ENCODE measurements around the gene HAP1. TPM values are rescaled to one million over a fixed set of nuclear protein-coding genes. Genes with fewer than 3 reads are reported as not detected.

The HAP1 gene
- total and polyA plus RNA-seq, 12 donors: 0.03 to 0.18 TPM; not detected in 10

GRCh38 chr17:41718287-41718645, 16.2 kb downstream of the HAP1 start:
- no peaks in the 10 kb centered on the region for H3K27me3 ChIP-seq
- no peak for TF ChIP-seq CTCF (IDR thresholded peaks at IDR 0.05)
- ATAC-seq (no peak), DNase-seq (no peak)
- H3K4me3 ChIP-seq: no peak overlapping the region
- 55 to 56% methylated on average over 5 of the region's 5 CpGs for WGBS, 2 donors
- no peak overlapping the region for H3K27ac ChIP-seq
- H3K4me1 ChIP-seq: peaks cover 0 to 11% (median 0%) of the 10 kb centered on the region in 9 donors
- H3K9me3 ChIP-seq: no peaks in the 10 kb centered on the region
- H3K36me3 ChIP-seq: no peaks in the 10 kb centered on the region
- intact Hi-C loops (cut with DNase I): no loop called here

GRCh38 chr17:41717408-41718286, 16.8 kb downstream of the HAP1 start:
- Histone ChIP-seq H3K36me3 (no peaks in the 10 kb centered on the region), H3K27me3 (peaks cover 0 to under 1% (median 0%) of the 10 kb centered on the region in 7 donors), H3K4me1 (peaks cover 0 to 11% (median 0%) of the 10 kb centered on the region in 9 donors), H3K9me3 (no peaks in the 10 kb centered on the region), H3K4me3 (no peak overlapping the region), H3K27ac (no peak overlapping the region)
- DNase-seq (no peak), ATAC-seq (no peak)
- 70 to 74% methylated on average over 15 of the region's 15 CpGs for WGBS, 2 donors
- TF ChIP-seq CTCF (IDR thresholded peaks at IDR 0.05): no peak
- intact Hi-C loops (cut with DNase I): no loop called here

GRCh38 chr17:41711669-41712400, 22.6 kb downstream of the HAP1 start, which contains the start of gene GAST:
TSS of gene GAST (plus strand) at chr17:41712331. CDS start at chr17:41715437, 3,106 bp downstream.
- peaks cover 0 to 14% (median 4%) of the 10 kb centered on the region in 7 donors for H3K27me3 ChIP-seq
- no peak within 1 kb of the TSS for H3K27ac ChIP-seq
- TF ChIP-seq CTCF (IDR thresholded peaks at IDR 0.05): no peak
- no peaks in the 10 kb centered on the region for H3K4me1 ChIP-seq
- no peak for ATAC-seq
- H3K9me3 ChIP-seq: no peaks in the 10 kb centered on the region
- DNase-seq: no peak
- no peaks in the 10 kb centered on the region for H3K36me3 ChIP-seq
- H3K4me3 ChIP-seq: no peak within 1 kb of the TSS
- 89 to 92% methylated on average over 12 of the region's 12 CpGs for WGBS, 2 donors
- intact Hi-C loops (cut with DNase I): no loop called here

- Histone ChIP-seq H3K9me3 (no peaks in the 10 kb centered on the region), H3K4me3 (no peak overlapping the region), H3K27ac (no peak overlapping the region), H3K4me1 (no peaks in the 10 kb centered on the region), H3K36me3 (no peaks in the 10 kb centered on the region), H3K27me3 (peaks cover 0 to 14% (median 4%) of the 10 kb centered on the region in 7 donors)
- DNase-seq: no peak
- no peak for TF ChIP-seq CTCF (IDR thresholded peaks at IDR 0.05)
- 65 to 66% methylated on average over 8 of the region's 8 CpGs for WGBS, 2 donors
- ATAC-seq: no peak
- intact Hi-C loops (cut with DNase I): no loop called here
Observed at GRCh38 chr17:41710472-41711090, 23.9 kb downstream of the HAP1 start.

Measured in heart right ventricle (tissue), 16 donors.